ENCODE results near the gene GBGT1.
A peak's percentile ranks its signal among the peaks of the same experiment; 100 is the strongest.

The GBGT1 gene

GRCh38 chr9:133141833-133142595 is 21.7 kb downstream of the GBGT1 start:
- peak; percentile 79 for DNase-seq

DNA sequence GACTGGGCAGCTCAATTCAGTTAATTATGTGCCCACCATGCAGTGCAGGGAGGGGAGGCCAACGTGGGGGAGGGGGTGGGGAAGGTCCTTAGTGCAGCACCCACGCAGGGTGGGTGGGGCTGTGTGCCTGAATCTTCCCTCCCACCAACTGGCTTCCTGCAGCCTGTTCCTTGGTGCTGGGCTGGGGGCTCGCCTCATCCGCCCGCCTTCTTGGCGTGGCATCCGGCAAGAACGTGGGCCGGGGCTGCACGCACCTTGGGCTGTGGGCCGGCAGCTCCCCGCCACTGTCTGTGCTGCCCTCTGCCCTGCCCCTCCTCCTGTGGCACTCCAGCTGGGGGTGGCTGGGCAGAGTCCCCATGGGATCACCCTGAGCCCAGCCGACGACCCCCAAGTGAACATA is 23.1 kb downstream of the GBGT1 start:
- DNase-seq = no peak

DNA sequence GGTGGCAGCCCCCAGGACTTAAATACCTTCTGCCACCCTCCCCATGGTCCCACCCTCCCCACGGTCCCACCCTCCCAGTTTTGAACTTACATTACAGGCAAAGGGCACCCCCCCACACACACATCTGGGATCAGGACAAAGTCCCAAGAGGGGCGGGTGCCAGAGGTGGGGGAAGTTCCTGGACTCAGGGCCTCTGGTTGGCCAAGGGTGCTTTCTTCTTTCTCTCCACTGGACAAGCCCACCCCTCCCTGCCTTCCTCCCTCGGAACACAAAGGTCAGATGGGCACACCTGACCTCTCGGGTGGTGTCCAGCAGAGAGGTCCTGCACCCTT is 23.6 kb downstream of the GBGT1 start:
- no peak for DNase-seq

DNA sequence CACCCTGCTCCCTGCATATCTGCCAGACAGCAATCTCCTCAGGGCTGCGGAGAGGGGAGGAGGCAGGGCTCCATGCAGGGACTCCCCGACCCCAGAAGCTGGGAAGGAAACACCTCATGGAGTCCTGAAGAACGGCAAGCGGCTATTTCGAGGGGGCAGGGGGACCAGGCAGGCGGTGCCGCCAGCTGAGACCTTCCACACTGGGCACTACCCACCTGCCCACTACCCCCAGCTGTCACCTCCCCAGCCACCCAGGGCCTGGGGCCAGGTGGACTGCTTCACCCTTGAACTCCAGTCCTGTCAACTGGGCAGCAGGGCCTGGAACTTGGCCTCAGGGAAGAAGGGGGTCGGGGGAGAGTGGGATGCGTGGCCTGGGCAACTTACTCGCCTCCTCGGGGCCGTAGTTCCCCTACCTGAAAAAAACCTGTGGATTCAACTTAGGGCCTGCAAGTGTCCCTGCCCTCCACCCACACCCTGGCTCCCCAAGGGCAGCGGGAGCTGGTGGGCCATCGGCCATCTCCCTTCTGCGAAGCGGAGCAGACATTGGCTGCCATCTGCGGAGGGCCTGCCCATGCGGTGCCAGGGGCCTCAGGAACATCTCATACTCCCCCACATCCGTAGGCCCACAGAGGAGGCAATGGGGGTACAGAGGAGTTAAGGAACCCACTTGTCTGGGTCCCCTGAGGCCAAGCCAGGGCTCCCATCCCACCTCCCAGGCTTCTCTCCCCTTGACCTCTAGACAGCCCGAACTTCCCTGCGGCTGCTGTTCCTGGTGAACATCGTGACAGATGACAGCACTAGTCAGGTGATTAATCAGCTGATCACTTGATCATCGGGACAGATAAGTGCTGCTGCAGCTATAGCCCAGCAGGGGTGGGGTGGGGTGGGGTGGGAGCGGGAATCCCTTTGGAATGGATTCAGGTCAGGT is 24.2 kb downstream of the GBGT1 start:
- DNase-seq = no peak

DNA sequence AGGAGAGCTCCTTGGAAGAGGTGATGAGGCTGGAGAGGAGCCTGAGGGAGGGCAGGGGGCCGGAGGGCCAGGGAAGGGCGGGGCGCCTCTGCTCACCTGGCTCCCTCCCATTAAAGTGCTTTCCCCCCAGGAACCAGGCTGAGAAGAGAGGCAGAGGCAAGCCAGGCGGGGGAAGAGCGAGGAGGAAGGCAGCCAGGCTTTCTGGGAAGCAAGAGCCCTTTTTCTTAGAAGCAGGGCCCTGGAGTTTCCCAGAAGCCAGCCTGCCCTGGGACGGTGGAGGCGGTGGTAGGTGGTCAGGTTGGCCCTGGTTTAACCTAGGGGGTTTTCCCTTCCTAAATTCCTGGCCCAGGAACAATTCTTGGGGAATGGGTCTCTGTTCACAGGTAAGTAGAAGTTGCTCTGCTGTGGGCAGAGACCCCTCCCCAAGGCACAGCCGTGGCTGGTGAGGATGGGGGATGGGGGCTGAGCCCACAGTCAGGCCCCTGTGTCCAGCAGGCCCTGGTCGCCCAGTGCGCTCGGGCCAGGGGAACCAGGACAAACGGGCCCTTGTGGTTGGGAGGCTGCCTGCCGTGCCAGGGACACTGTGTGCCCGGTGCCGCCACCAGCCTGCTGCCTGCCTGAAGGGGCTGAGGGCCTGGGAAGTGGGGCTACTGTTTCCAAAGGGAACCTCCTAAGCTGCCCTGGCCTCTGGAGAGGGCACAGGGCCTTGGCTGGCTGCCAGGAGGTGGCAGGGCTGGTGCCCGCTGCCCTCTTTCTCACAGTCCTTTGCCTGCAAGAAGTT is 26.1 kb downstream of the GBGT1 start:
- no peak for DNase-seq

DNA sequence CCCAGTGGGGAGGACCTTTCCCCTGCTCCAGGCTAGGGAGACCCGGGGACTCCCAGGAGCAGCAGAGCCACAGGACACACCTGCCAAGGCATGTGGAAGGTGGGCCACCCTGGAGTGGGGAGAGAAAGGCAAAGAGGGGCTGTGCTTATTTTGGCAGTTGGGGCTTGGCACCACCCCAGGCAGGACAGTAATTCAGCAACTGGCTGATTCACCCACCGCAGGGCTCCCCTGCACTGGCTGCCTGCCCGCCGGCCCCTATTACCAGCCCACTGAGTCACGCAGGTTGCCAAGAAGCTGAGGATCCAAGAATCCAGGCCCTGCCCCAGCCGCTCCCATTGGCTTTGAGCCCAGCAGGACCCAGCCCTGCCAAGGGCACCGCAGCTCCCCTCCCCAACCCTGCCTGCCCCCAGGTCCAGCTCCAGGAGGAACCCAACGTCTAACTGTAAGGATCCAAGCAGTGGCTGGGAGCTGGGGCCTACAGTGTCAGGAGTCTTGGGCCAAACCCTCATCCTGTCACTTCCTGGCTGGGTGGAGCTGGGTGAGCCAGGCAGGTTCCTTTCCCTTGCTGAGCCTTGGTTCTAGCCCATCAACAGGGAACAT is 28.5 kb downstream of the GBGT1 start:
- DNase-seq = peak; percentile 81

DNA sequence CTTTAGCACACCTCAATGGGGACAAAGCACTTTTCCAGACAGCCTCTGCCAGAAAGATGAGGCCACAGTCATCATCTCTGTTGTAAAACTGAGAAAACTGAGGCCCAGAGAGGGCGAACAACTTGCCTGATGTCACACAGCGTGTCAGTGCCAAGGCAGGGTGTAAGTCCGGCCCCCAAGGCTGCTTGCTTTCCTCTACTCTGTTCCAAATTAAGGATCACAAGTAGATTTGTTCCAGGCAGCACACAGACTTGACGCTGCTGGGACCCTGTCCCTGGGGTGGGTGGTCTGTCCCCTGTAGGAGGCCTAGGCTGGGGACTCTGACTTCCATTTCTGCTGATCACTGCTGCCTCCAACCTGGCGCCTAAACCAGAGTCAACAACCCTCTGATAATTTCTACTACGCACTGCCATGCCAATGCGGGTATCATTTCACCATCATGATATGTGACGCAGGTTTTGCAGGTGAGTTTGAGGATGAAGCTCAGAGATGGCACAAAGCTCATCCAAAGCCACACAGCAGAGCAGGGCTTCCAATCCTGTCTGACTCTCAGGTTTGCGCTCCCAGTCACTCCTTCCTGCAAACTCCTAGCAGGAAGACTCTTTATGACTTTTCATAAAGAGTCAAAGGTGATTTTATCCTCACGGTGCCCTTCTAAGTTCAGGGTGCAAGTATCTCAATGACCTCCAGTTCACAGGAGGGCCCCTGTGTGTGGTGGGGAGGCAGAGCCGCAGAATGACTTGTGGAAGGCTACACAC is 29.1 kb downstream of the GBGT1 start:
- no peak for DNase-seq

- DNase-seq = peak; percentile 87
These were observed 29.9 kb downstream of the GBGT1 start for GRCh38 chr9:133133681-133134387.

DNA sequence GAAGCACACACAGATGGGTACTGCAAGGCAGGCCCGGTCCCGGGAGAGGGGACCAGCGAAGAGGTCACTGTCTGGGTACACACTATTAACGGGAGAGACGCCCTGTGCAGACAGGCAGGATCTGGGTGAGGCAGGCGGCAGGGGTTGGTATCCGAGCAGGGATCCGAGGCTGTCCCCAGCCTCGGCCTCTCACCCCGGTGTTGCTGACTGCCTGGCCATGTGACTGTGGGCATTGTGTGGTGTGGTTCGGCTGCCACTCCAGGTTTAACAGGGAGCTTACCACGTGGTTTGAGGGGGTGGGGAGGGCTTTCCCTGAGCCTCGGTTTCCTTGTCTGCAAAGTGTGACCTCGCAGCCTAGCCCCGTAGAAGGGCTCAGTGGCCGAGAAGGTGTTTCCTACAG is 31.5 kb downstream of the GBGT1 start:
- no peak for DNase-seq

DNA sequence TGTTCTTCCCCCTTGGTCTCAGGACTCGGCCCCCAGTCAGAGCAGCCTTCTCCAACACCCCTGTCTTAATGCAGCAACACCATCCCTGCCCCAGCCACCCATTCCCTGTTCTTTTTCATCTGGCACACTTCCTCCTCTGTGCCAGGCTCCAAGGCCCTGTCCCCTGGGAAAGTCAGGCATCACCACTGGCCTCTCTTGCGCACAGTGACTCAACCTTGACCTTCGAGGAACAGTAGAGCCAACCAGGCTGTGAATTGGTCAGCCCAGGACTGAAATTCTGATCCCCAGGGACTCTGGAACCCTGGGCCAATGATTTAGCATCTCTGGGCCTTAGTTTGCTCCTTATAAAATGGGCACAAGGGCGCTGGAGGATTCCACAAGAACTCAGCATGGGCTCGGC is 32.2 kb downstream of the GBGT1 start:
- DNase-seq = no peak

DNA sequence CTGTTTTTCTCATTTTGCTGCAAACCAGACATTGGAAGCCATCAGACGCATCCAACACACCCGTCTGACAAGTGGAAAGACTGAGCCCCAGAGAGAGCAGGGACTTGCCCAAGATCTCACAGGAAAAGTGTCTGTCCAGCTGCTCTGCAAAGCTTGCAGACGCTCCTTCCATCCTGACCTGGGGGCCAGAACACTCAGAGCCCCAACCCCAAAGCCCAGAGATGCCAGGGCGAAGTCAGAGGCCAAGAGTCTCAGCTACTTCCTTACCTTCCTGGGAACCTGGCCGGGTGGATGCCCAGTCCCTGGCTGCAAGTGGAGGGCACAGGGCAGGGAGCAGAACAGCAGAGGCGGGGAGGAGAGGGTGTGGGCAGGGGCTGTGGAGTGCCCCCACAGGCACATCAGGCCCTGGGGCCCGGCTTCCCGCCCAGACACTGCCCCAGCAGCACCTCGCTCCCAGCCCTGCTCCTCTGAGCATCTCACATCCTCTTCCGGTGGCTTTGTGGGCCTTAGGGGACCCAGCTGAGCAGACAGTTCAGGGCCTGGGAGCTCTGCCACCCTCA is 32.9 kb downstream of the GBGT1 start:
- peak; percentile 74 for DNase-seq

GRCh38 chr9:133129001-133129795 is 34.5 kb downstream of the GBGT1 start:
- no peak for DNase-seq

DNA sequence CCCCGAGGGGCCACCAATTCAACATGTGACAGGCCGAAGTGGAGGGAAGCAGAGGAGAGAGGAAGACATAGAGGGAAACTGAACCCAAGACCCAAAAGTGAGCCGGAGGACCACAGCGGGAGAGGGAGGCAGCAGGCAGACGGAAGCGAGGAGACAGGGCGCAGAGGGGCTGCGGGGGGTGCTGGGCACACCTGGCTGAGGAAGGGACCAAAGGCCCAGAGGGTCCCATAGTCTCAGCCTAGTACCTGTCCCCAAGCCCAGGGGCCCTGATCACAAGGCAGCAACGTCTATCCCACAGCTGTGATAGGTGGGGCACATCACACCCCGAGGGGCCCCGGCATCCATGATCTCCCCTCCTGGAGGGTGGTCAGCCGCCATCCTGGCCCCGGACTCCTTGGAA is 35.6 kb downstream of the GBGT1 start:
- DNase-seq = no peak

DNA sequence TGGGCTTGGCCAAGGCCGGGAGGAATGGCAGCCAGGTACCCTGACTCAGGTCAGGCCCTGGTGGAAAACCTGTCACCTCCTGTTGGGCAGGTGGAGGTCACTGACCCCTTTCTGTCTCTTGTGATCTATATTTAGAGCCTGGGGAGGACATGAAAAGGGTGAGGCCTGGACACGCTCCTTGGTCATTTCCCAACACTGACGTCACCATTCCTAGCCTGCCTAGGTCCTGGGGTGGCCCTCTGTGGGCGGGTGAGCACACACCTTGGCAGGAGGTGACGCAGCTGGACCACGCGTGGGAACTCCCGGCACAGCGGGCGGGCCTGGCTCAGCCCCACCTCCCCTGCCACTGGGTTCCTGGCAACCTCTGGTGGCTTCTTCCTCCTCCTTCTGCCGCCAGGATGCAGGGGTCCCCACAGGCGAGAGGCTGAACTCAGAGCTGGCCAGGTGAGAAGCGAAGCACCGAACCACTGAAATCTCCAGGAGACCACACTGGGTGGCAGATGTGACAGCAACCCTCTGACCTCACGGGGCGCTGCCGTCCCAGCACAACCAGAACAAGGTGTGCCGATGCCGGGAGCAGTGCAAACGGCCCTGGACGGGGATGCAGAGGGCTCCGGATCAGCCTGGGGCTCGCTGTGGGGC is 36.3 kb downstream of the GBGT1 start:
- no peak for DNase-seq

- no peak for DNase-seq
These were observed 36.9 kb downstream of the GBGT1 start for GRCh38 chr9:133126697-133127339.

- no peak for DNase-seq
These were observed 37.6 kb downstream of the GBGT1 start for GRCh38 chr9:133125941-133126696.

GRCh38 chr9:133124907-133125275 is 38.8 kb downstream of the GBGT1 start:
- DNase-seq = no peak

GRCh38 chr9:133124123-133124906 is 39.4 kb downstream of the GBGT1 start:
- DNase-seq = no peak
